K562 (cell line): ENCODE results near the gene PTPRG. TPM values are rescaled to one million over a fixed set of nuclear protein-coding genes. Genes with fewer than 3 reads are reported as not detected.

Experiments used
- ATAC-seq: fragments of 200-7000 bp; cut with Tn5 transposase; 3 replicates; pipeline ENCODE4 v1.9.1; 2020; ENCODE audit warnings: moderate library complexity
- BruUV-seq: library from RNA; stranded (reverse); fragments of 400-500 nt; replicated peaks from 2 replicates; lab custom pipeline; 2021; lab: Mats Ljungman, UMichigan
- CTCF ChIA-PET: fragments of 300-600 bp; formaldehyde crosslinking; extraction: SDS; loops from one replicate; lab custom pipeline; 2021; ENCODE audit warnings: low intra/inter-chr PET ratio; lab: Yijun Ruan, JAX
- POLR2A ChIA-PET: fragments of 300-600, 350-650 bp; sonication (Branson Sonifier 250); formaldehyde crosslinking; extraction: SDS; loops from one replicate; lab custom pipeline; 2021; ENCODE audit warnings: antibody characterized with exemption, inconsistent platforms; lab: Yijun Ruan, JAX
- DNase-seq, 4 experiments: peaks; one replicate each; pipeline versions ENCODE4 v3.0.0 to v3.0.0-alpha.2; 2011 to 2018; ENCODE audit warnings: low spot score in 3 of 4, mixed read lengths in 3 of 4; ENCODE audit errors: extremely low read depth in 1 of 4
- FAIRE-seq: peaks from 2 replicates; lab custom pipeline; 2011; peaks lifted over from hg19 to GRCh38; lab: Jason Lieb, UNC
- H2AFZ ChIP-seq: 2 replicates; pipeline ENCODE4 v1.6.0; 2011; ENCODE audit warnings: low read depth, low read length, control low read depth, inconsistent platforms
- H3K27ac ChIP-seq: fragments of 200-600 bp; 3 replicates; pipeline ENCODE4 v1.8.0; 2011; ENCODE audit warnings: low read depth, mild to moderate bottlenecking, control low read depth, inconsistent platforms, low read length, moderate library complexity, mixed read lengths; ENCODE audit errors: extremely low read depth
- H3K27me3 ChIP-seq, 2 experiments: fragments of 300-600 bp in 1 of 2; 2 replicates in 1 of 2; 3 replicates in 1 of 2; pipeline versions ENCODE4 v1.6.0 to v1.8.0; 2011; ENCODE audit warnings: inconsistent platforms in 2 of 2, low read length in 2 of 2, mild to moderate bottlenecking in 1 of 2, mixed read lengths in 1 of 2, moderate library complexity in 1 of 2; ENCODE audit not compliant: control insufficient read depth in 2 of 2, insufficient read depth in 2 of 2
- H3K36me3 ChIP-seq: fragments of 300-600 bp; 3 replicates; pipeline ENCODE4 v1.8.0; 2011; ENCODE audit warnings: mild to moderate bottlenecking, low read length, inconsistent platforms; ENCODE audit not compliant: control insufficient read depth, insufficient read depth
- H3K4me1 ChIP-seq, 2 experiments: fragments of 200-600 bp in 1 of 2; replicated peaks in 1 of 2; 2 replicates in 1 of 2; 3 replicates in 1 of 2; pipeline versions ENCODE4 v1.5.1 to v1.8.0; 2011; ENCODE audit warnings: inconsistent platforms in 2 of 2, low read length in 2 of 2, mild to moderate bottlenecking in 1 of 2, mixed read lengths in 1 of 2, moderate library complexity in 1 of 2; ENCODE audit not compliant: control insufficient read depth in 2 of 2, insufficient read depth in 2 of 2
- H3K4me2 ChIP-seq: 2 replicates; pipeline ENCODE4 v1.6.1; 2011; ENCODE audit warnings: low read length, control low read depth, inconsistent platforms, mixed read lengths; ENCODE audit not compliant: insufficient read depth
- H3K4me3 ChIP-seq: fragments of 200-600 bp; sonication (generic), shearing (Covaris generic); 2 replicates; pipeline ENCODE4 v1.5.1; 2016; ENCODE audit warnings: control low read depth, inconsistent platforms
- H3K79me2 ChIP-seq: fragments of 200-600 bp; 3 replicates; pipeline ENCODE4 v1.8.0; 2011; ENCODE audit warnings: low read length, inconsistent platforms; ENCODE audit not compliant: control insufficient read depth, insufficient read depth
- H3K9ac ChIP-seq, 2 experiments: 2 replicates each; pipeline versions ENCODE4 v1.6.0 to v1.6.1; 2011; ENCODE audit warnings: low read depth in 2 of 2, low read length in 2 of 2, control low read depth in 1 of 2, inconsistent platforms in 1 of 2, mild to moderate bottlenecking in 1 of 2, mixed read lengths in 1 of 2; ENCODE audit not compliant: insufficient read depth in 1 of 2
- H3K9me1 ChIP-seq: one replicate; pipeline ENCODE4 v1.6.0; 2011; ENCODE audit warnings: inconsistent platforms, mild to moderate bottlenecking, low read length, moderate library complexity; ENCODE audit not compliant: control insufficient read depth, insufficient read depth
- H3K9me3 ChIP-seq: replicated peaks from 2 replicates; pipeline ENCODE4 v1.5.1; 2011; ENCODE audit warnings: low read depth, low read length, inconsistent platforms; ENCODE audit not compliant: control insufficient read depth, insufficient read depth
- H4K20me1 ChIP-seq: replicated peaks from 2 replicates; pipeline ENCODE4 v1.6.1; 2011; ENCODE audit warnings: low read length, inconsistent platforms, mixed read lengths; ENCODE audit not compliant: control insufficient read depth, insufficient read depth
- COPS2 ChIP-seq: fragments of 450-650 bp; conservative IDR thresholded peaks from 2 replicates; pipeline ENCODE4 v1.6.1; 2016; ENCODE audit warnings: mild to moderate bottlenecking, moderate library complexity
- NBN ChIP-seq: fragments of 450-650 bp; IDR thresholded peaks from 2 replicates; pipeline ENCODE4 v1.6.1; 2016; ENCODE audit warnings: low read depth, mild to moderate bottlenecking
- WGBS: fragments of 100-300 bp; shearing (Covaris generic); methylation state at CpG from one replicate; pipeline ENCODE4 v1.1.6; 2016; ENCODE audit warnings: low coverage, mixed read lengths; ENCODE audit not compliant: insufficient coverage; ENCODE audit errors: missing lambda C conversion rate; 5-methylcytosine and 5-hydroxymethylcytosine counted together
- in situ Hi-C: fragments of 300-500 bp; cut with MboI; formaldehyde crosslinking; loops from 4 replicates; pipeline ENCODE4 v1.15.0; 2018; ENCODE audit warnings: inconsistent platforms, mixed read lengths
- intact Hi-C: fragments of 100-400 bp; cut with micrococcal nuclease; formaldehyde crosslinking; loops from 2 replicates; pipeline ENCODE4 v1.14.2; 2022
- polyA plus RNA-seq, 8 experiments: library from polyadenylated mRNA; depleted of rRNA in 4 of 8; stranded (reverse) in 5 of 8; unstranded in 3 of 8; fragments of >200 nt; fragmentation: Nextera tagmentation in 2 of 8; fragmentation: Illumina TruSeq in 1 of 8; extraction: Ambion mirVana in 2 of 8; extraction: Trizol in 1 of 8; gene quantifications; 2 replicates each; pipeline versions ENCODE4 v1.2.1 to v1.2.3, GENCODE V29; 2011 to 2014; ENCODE audit warnings: inconsistent platforms in 1 of 8, missing spikeins in 1 of 8
- total RNA-seq, 7 experiments: library from RNA; depleted of rRNA in 6 of 7; stranded (reverse); fragments of >200 nt in 6 of 7; fragmentation: Illumina TruSeq in 2 of 7; extraction: Trizol in 2 of 7; gene quantifications; 2 replicates each; pipeline versions ENCODE4 v1.2.1 to v1.2.3, GENCODE V29; 2011 to 2021; ENCODE audit warnings: low replicate concordance in 1 of 7
- TF ChIP-seq, protein P1 (sequence below), 3 experiments: fragments of 200-800 bp in 1 of 3; fragments of 250-450 bp in 1 of 3; fragments of 450-650 bp in 1 of 3; sonication (Bioruptor Pico) in 1 of 3; sonication (Bioruptor generic) in 1 of 3; formaldehyde crosslinking in 1 of 3; IDR thresholded peaks; 2 replicates each; pipeline versions ENCODE4 v1.6.1 to v1.8.0; 2016 to 2022; ENCODE audit warnings: mild to moderate bottlenecking in 2 of 3, missing genetic modification characterization in 2 of 3, missing compliant biosample characterization in 1 of 3, moderate library complexity in 1 of 3
- TF ChIP-seq, protein P2 (sequence below): sonication (generic); formaldehyde crosslinking; IDR thresholded peaks from 2 replicates; pipeline ENCODE4 v1.8.0; 2022; ENCODE audit warnings: mild to moderate bottlenecking, missing genetic modification reagents, borderline replicate concordance

Gene PTPRG
- total and polyA plus RNA-seq, 9 of the 15 experiments (the other 6 are each of a cell fraction or from before 2014, with no cell fraction given), result 0.16 TPM; not detected in 8

DNA sequence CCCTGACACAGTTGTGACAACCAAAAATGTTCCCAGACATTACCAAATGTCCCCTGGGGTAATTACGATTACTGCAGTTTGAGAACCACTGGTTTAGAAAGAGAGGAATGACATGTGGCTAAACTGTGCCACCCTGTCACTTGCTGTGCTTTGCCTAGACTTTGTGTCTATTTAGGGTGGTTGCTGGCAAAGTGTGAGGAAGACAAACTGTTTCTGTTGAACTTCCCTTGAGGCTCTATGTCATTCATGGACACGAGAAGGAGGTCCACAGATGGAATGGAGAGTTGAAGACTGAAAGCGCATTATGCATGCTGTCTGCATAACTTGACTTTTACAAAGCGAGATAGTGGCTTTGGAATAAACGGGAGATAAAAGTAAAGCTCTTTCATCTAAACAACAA is 495.3 kb downstream of the PTPRG start:
- H4K20me1 ChIP-seq, result no peaks in the 10 kb centered on the region
- intact Hi-C loops, result no loop called here

More for the DNA sequence above, 495.3 kb downstream of the PTPRG start:
- Histone ChIP-seq H3K9me1 (no peaks in the 10 kb centered on the region), H3K79me2 (no peaks in the 10 kb centered on the region), H3K4me1 (no peaks in the 10 kb centered on the region), H3K4me2 (no peak overlapping the region), H2AFZ (no peak overlapping the region), H3K36me3 (no peaks in the 10 kb centered on the region), H3K27me3 (no peaks in the 10 kb centered on the region), H3K9ac (no peak overlapping the region), H3K4me3 (no peak overlapping the region), H3K9me3 (no peaks in the 10 kb centered on the region), H3K27ac (no peak overlapping the region)
- BruUV-seq, result no TSS peak
- FAIRE-seq (no peak), DNase-seq (no peak), ATAC-seq (no peak)
- WGBS, result 2% methylated on average over 5 of the region's 5 CpGs
- no peak for TF ChIP-seq COPS2
- TF ChIP-seq, protein P1, sequence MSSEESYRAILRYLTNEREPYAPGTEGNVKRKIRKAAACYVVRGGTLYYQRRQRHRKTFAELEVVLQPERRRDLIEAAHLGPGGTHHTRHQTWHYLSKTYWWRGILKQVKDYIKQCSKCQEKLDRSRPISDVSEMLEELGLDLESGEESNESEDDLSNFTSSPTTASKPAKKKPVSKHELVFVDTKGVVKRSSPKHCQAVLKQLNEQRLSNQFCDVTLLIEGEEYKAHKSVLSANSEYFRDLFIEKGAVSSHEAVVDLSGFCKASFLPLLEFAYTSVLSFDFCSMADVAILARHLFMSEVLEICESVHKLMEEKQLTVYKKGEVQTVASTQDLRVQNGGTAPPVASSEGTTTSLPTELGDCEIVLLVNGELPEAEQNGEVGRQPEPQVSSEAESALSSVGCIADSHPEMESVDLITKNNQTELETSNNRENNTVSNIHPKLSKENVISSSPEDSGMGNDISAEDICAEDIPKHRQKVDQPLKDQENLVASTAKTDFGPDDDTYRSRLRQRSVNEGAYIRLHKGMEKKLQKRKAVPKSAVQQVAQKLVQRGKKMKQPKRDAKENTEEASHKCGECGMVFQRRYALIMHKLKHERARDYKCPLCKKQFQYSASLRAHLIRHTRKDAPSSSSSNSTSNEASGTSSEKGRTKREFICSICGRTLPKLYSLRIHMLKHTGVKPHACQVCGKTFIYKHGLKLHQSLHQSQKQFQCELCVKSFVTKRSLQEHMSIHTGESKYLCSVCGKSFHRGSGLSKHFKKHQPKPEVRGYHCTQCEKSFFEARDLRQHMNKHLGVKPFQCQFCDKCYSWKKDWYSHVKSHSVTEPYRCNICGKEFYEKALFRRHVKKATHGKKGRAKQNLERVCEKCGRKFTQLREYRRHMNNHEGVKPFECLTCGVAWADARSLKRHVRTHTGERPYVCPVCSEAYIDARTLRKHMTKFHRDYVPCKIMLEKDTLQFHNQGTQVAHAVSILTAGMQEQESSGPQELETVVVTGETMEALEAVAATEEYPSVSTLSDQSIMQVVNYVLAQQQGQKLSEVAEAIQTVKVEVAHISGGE (CRISPR knock-in tag; IDR thresholded peaks at IDR 0.05), result peak in 1 of 3 experiments; percentile 17; a peak in 1 of 6 replicates
- TF ChIP-seq NBN, result no peak
- TF ChIP-seq, protein P2, sequence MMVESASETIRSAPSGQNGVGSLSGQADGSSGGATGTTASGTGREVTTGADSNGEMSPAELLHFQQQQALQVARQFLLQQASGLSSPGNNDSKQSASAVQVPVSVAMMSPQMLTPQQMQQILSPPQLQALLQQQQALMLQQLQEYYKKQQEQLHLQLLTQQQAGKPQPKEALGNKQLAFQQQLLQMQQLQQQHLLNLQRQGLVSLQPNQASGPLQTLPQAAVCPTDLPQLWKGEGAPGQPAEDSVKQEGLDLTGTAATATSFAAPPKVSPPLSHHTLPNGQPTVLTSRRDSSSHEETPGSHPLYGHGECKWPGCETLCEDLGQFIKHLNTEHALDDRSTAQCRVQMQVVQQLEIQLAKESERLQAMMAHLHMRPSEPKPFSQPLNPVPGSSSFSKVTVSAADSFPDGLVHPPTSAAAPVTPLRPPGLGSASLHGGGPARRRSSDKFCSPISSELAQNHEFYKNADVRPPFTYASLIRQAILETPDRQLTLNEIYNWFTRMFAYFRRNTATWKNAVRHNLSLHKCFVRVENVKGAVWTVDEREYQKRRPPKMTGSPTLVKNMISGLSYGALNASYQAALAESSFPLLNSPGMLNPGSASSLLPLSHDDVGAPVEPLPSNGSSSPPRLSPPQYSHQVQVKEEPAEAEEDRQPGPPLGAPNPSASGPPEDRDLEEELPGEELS (CRISPR knock-in tag), result no peak
- ChIA-PET POLR2A (no interaction called here), CTCF (no interaction called here)
- in situ Hi-C loops, result no loop called here
